ENCODE measurements around the gene TCEAL3. TPM values are rescaled to one million over a fixed set of nuclear protein-coding genes. Genes with fewer than 3 reads are reported as not detected.

TCEAL3 gene
- polyA plus RNA-seq, 1 donor from 2014 or later, result 42.5 TPM

DNA sequence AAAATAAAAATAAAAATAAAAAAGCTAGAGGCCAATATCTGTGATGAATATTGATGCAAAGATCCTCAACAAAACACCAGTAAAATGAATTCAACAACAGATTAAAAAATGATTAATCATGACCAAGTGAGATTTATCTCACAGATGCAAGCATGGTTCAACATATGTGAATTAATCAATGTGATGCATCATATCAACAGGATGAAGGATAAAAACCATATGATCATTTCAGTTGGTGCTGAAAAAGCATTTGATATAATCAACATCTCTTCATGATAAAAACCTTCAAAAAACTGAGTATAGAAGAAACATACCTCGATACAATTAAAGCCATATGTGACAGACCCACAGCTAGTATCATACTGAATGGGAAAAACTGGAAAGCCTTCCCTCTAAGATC, 39.9 kb downstream of the TCEAL3 start:
- H3K9me2 ChIP-seq (ENCODE audit: insufficient read depth, low read length), result no peaks in the 10 kb centered on the region
- no peaks in the 10 kb centered on the region for H3K79me2 ChIP-seq (replicated peaks; ENCODE audit: insufficient read depth, low read length)
- no peaks in the 10 kb centered on the region for H3F3A ChIP-seq (ENCODE audit: insufficient read depth, low read length, poor library complexity, severe bottlenecking)
- H3K4me2 ChIP-seq (ENCODE audit: low read length), result no peak overlapping the region
- no peaks in the 10 kb centered on the region for H3K36me3 ChIP-seq (ENCODE audit: insufficient read depth, low read length)
- H3K9me3 ChIP-seq (ENCODE audit: low read length), result no peaks in the 10 kb centered on the region
- H3K9ac ChIP-seq (ENCODE audit: low read length), result no peak overlapping the region
- H2AFZ ChIP-seq (ENCODE audit: low read depth, low read length), result no peak overlapping the region
- no peak for TF ChIP-seq POLR2AphosphoS5 (IDR thresholded peaks at IDR 0.05)
- no peak for TF ChIP-seq MXI1 (conservative IDR thresholded peaks at IDR 0.05; ENCODE audit: poor library complexity, severe bottlenecking)
- TF ChIP-seq, protein P1, sequence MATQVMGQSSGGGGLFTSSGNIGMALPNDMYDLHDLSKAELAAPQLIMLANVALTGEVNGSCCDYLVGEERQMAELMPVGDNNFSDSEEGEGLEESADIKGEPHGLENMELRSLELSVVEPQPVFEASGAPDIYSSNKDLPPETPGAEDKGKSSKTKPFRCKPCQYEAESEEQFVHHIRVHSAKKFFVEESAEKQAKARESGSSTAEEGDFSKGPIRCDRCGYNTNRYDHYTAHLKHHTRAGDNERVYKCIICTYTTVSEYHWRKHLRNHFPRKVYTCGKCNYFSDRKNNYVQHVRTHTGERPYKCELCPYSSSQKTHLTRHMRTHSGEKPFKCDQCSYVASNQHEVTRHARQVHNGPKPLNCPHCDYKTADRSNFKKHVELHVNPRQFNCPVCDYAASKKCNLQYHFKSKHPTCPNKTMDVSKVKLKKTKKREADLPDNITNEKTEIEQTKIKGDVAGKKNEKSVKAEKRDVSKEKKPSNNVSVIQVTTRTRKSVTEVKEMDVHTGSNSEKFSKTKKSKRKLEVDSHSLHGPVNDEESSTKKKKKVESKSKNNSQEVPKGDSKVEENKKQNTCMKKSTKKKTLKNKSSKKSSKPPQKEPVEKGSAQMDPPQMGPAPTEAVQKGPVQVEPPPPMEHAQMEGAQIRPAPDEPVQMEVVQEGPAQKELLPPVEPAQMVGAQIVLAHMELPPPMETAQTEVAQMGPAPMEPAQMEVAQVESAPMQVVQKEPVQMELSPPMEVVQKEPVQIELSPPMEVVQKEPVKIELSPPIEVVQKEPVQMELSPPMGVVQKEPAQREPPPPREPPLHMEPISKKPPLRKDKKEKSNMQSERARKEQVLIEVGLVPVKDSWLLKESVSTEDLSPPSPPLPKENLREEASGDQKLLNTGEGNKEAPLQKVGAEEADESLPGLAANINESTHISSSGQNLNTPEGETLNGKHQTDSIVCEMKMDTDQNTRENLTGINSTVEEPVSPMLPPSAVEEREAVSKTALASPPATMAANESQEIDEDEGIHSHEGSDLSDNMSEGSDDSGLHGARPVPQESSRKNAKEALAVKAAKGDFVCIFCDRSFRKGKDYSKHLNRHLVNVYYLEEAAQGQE (IDR thresholded peaks at IDR 0.05; ENCODE audit: borderline replicate concordance), result no peak
- TF ChIP-seq RAD21 (conservative IDR thresholded peaks at IDR 0.05), result no peak
- TF ChIP-seq EP300 (conservative IDR thresholded peaks at IDR 0.05; ENCODE audit: poor library complexity, severe bottlenecking), result no peak
- TF ChIP-seq, protein P2, sequence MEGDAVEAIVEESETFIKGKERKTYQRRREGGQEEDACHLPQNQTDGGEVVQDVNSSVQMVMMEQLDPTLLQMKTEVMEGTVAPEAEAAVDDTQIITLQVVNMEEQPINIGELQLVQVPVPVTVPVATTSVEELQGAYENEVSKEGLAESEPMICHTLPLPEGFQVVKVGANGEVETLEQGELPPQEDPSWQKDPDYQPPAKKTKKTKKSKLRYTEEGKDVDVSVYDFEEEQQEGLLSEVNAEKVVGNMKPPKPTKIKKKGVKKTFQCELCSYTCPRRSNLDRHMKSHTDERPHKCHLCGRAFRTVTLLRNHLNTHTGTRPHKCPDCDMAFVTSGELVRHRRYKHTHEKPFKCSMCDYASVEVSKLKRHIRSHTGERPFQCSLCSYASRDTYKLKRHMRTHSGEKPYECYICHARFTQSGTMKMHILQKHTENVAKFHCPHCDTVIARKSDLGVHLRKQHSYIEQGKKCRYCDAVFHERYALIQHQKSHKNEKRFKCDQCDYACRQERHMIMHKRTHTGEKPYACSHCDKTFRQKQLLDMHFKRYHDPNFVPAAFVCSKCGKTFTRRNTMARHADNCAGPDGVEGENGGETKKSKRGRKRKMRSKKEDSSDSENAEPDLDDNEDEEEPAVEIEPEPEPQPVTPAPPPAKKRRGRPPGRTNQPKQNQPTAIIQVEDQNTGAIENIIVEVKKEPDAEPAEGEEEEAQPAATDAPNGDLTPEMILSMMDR (IDR thresholded peaks at IDR 0.05; ENCODE audit: poor library complexity, severe bottlenecking), result no peak
- TF ChIP-seq SMC3 (conservative IDR thresholded peaks at IDR 0.05; ENCODE audit: poor library complexity), result no peak
- no peak for TF ChIP-seq EZH2 (IDR thresholded peaks at IDR 0.05; ENCODE audit: borderline replicate concordance, insufficient read depth, low read length, poor library complexity, severe bottlenecking)
- TF ChIP-seq TAF1 (IDR thresholded peaks at IDR 0.05; ENCODE audit: low read depth), result no peak
- H3K27ac ChIP-seq (ENCODE audit: low read length), result no peak overlapping the region
- H4K20me1 ChIP-seq (ENCODE audit: insufficient read depth), result no peaks in the 10 kb centered on the region
- no peaks in the 10 kb centered on the region for H3K27me3 ChIP-seq (ENCODE audit: insufficient read depth, low read depth, low read length)
- H3K4me3 ChIP-seq (ENCODE audit: low read length), result no peak overlapping the region

DNA sequence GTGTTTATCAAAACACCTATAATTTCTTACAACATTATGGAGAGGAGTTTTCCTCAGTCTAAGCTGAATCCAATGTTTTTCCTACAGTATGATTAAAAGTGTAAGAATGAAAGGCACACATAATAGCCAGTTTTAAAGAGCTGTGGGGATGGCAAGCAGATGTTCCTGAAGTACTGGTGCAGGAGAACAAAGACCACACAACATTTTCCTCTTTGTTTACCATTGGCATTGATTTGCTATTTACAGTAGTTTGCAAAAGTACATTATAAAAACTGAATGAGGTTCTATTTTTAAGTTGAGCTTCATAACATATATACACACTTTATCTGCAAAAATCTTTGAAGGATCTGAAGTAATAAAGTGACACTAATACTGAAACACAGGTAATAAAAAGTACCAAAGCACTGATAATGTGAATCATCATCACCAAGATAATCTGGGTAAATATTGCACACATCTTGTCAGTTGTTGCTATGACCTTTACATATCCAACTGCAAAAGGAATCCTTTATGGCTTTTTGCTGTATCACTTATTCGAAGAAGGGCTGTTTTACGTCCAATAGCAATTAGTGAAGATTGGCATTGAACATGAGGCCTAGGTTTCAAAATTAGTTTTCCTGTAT, 43.5 kb downstream of the TCEAL3 start:
- H3K9me2 ChIP-seq (ENCODE audit: insufficient read depth, low read length), result no peaks in the 10 kb centered on the region
- H3K27ac ChIP-seq (ENCODE audit: low read length), result no peak overlapping the region
- TF ChIP-seq, protein P2 (IDR thresholded peaks at IDR 0.05; ENCODE audit: poor library complexity, severe bottlenecking), result no peak
- TF ChIP-seq TAF1 (IDR thresholded peaks at IDR 0.05; ENCODE audit: low read depth), result no peak
- TF ChIP-seq, protein P1 (IDR thresholded peaks at IDR 0.05; ENCODE audit: borderline replicate concordance), result no peak
- TF ChIP-seq RAD21 (conservative IDR thresholded peaks at IDR 0.05), result no peak
- TF ChIP-seq EZH2 (IDR thresholded peaks at IDR 0.05; ENCODE audit: borderline replicate concordance, insufficient read depth, low read length, poor library complexity, severe bottlenecking), result no peak
- no peak for TF ChIP-seq SMC3 (conservative IDR thresholded peaks at IDR 0.05; ENCODE audit: poor library complexity)
- TF ChIP-seq POLR2AphosphoS5 (IDR thresholded peaks at IDR 0.05), result no peak
- TF ChIP-seq EP300 (conservative IDR thresholded peaks at IDR 0.05; ENCODE audit: poor library complexity, severe bottlenecking), result no peak
- TF ChIP-seq MXI1 (conservative IDR thresholded peaks at IDR 0.05; ENCODE audit: poor library complexity, severe bottlenecking), result no peak
- no peaks in the 10 kb centered on the region for H3K79me2 ChIP-seq (replicated peaks; ENCODE audit: insufficient read depth, low read length)
- no peak overlapping the region for H3K9ac ChIP-seq (ENCODE audit: low read length)
- H3K4me3 ChIP-seq (ENCODE audit: low read length), result no peak overlapping the region
- no peaks in the 10 kb centered on the region for H3K27me3 ChIP-seq (ENCODE audit: insufficient read depth, low read depth, low read length)
- no peaks in the 10 kb centered on the region for H3F3A ChIP-seq (ENCODE audit: insufficient read depth, low read length, poor library complexity, severe bottlenecking)
- no peaks in the 10 kb centered on the region for H3K36me3 ChIP-seq (ENCODE audit: insufficient read depth, low read length)
- H2AFZ ChIP-seq (ENCODE audit: low read depth, low read length), result no peak overlapping the region
- H4K20me1 ChIP-seq (ENCODE audit: insufficient read depth), result no peaks in the 10 kb centered on the region
- no peak overlapping the region for H3K4me2 ChIP-seq (ENCODE audit: low read length)
- no peaks in the 10 kb centered on the region for H3K9me3 ChIP-seq (ENCODE audit: low read length)
